Upper lobe of left lung (tissue), 6 donors: ENCODE data around the gene ADD1. TPM values are rescaled to one million over a fixed set of nuclear protein-coding genes. Genes with fewer than 3 reads are reported as not detected.

Source experiments
- ATAC-seq, 2 donors: fragments of 200-7000 bp; cut with Tn5 transposase; one replicate each; pipeline ENCODE4 v1.9.1; 2022; ENCODE audit warnings: mild to moderate bottlenecking in 2 of 2, moderate library complexity in 2 of 2; ENCODE audit not compliant: low FRiP score in 2 of 2
- DNase-seq, 2 donors: peaks; one replicate each; pipeline ENCODE4 v3.0.0-alpha.2; 2019 to 2020
- H3K27ac ChIP-seq, 4 donors: fragments of 200-600 bp; sonication (generic); one replicate each; pipeline ENCODE4 v1.5.1; 2016 to 2019
- H3K27me3 ChIP-seq, 4 donors: fragments of 200-600 bp; sonication (generic); one replicate each; pipeline ENCODE4 v1.5.1; 2017 to 2019
- H3K36me3 ChIP-seq, 4 donors: fragments of 200-600 bp; sonication (generic); one replicate each; pipeline ENCODE4 v1.5.1; 2016 to 2019
- H3K4me1 ChIP-seq, 4 donors: fragments of 200-600 bp; sonication (generic); one replicate each; pipeline ENCODE4 v1.5.1; 2018 to 2019
- H3K4me3 ChIP-seq, 4 donors: fragments of 200-600 bp; sonication (generic); one replicate each; pipeline ENCODE4 v1.5.1; 2017 to 2019; ENCODE audit warnings: mild to moderate bottlenecking in 2 of 4, moderate library complexity in 1 of 4
- H3K9me3 ChIP-seq, 4 donors: fragments of 200-600 bp; sonication (generic); one replicate each; pipeline ENCODE4 v1.5.1; 2018 to 2019
- EP300 ChIP-seq, 4 donors: sonication (generic); formaldehyde crosslinking; IDR thresholded peaks; one replicate each; pipeline ENCODE4 v1.5.1; 2017; ENCODE audit warnings: antibody characterized with exemption in 4 of 4, control low read depth in 2 of 4
- POLR2A ChIP-seq, 4 donors: fragments of 450-650 bp; IDR thresholded peaks; one replicate each; pipeline ENCODE4 v1.5.1; 2016 to 2017; ENCODE audit warnings: antibody characterized with exemption in 4 of 4, mild to moderate bottlenecking in 2 of 4
- POLR2AphosphoS5 ChIP-seq, 2 donors: sonication (generic); formaldehyde crosslinking; IDR thresholded peaks; one replicate each; pipeline ENCODE4 v1.5.1; 2017; ENCODE audit warnings: antibody characterized with exemption in 2 of 2
- WGBS, 2 donors: methylation state at CpG; one replicate each; pipeline ENCODE4 v1.1.5; 2017 to 2018; 5-methylcytosine and 5-hydroxymethylcytosine counted together
- total RNA-seq, 6 donors: library from RNA; depleted of rRNA in 4 of 6; stranded (reverse); fragments of >200 nt in 4 of 6; gene quantifications; one replicate each; pipeline versions ENCODE4 v1.1.0 to v1.2.1, GENCODE V29; 2016 to 2021
- TF ChIP-seq, protein P1 (sequence below), 6 experiments: fragments of 450-650 bp in 4 of 6; fragments of 200-600 bp in 2 of 6; sonication (generic) in 2 of 6; IDR thresholded peaks; one replicate each; pipeline ENCODE4 v1.5.1; 2016 to 2019; ENCODE audit warnings: antibody characterized with exemption in 6 of 6
- donor health status: DM: no; HTN: no; CAD: no; lungs with moderate emphysema.
- donor health status: DM: no; HTN: yes; CAD: no; lungs with severe emphysema.

The ADD1 gene
- total RNA-seq, 6 donors from 2014 or later, result 184 to 651 (median 290) TPM

DNA sequence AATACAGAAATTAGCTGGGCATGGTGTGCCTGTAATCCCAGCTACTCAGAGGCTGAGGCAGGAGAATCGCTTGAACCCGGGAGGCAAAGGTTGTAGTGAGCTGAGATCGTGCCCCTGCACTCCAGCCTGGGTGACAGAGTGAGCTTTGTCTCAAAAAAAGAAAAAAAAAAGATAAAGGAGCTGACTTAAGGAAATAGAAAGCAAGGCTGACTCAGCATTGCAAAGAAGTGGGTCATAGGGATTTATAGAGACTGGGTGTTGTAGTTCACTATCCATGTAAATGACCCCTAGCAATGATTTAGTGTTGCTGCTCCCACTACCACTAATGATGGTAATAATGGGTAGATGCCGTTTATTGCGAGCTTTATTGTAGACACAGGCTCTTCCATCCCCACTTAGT, 47.6 kb downstream of the ADD1 start:
- 80 to 88% methylated on average over 5 of the region's 5 CpGs for WGBS, 2 donors
- no peak overlapping the region for H3K4me3 ChIP-seq
- H3K27me3 ChIP-seq, result no peaks in the 10 kb centered on the region
- H3K27ac ChIP-seq, result peak overlapping the region in 1 of 4 donors; percentile 14
- no peak for ATAC-seq
- peaks cover 0 to 11% (median 0%) of the 10 kb centered on the region in 4 donors for H3K4me1 ChIP-seq
- TF ChIP-seq POLR2AphosphoS5 (IDR thresholded peaks at IDR 0.05), result no peak
- TF ChIP-seq, protein P1, sequence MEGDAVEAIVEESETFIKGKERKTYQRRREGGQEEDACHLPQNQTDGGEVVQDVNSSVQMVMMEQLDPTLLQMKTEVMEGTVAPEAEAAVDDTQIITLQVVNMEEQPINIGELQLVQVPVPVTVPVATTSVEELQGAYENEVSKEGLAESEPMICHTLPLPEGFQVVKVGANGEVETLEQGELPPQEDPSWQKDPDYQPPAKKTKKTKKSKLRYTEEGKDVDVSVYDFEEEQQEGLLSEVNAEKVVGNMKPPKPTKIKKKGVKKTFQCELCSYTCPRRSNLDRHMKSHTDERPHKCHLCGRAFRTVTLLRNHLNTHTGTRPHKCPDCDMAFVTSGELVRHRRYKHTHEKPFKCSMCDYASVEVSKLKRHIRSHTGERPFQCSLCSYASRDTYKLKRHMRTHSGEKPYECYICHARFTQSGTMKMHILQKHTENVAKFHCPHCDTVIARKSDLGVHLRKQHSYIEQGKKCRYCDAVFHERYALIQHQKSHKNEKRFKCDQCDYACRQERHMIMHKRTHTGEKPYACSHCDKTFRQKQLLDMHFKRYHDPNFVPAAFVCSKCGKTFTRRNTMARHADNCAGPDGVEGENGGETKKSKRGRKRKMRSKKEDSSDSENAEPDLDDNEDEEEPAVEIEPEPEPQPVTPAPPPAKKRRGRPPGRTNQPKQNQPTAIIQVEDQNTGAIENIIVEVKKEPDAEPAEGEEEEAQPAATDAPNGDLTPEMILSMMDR (IDR thresholded peaks at IDR 0.05), result no peak
- no peak for TF ChIP-seq POLR2A (IDR thresholded peaks at IDR 0.05)
- TF ChIP-seq EP300 (IDR thresholded peaks at IDR 0.05), result no peak
- DNase-seq, result no peak
- H3K9me3 ChIP-seq, result no peaks in the 10 kb centered on the region
- peaks cover 21 to 64% (median 37%) of the 10 kb centered on the region in 4 donors for H3K36me3 ChIP-seq

DNA sequence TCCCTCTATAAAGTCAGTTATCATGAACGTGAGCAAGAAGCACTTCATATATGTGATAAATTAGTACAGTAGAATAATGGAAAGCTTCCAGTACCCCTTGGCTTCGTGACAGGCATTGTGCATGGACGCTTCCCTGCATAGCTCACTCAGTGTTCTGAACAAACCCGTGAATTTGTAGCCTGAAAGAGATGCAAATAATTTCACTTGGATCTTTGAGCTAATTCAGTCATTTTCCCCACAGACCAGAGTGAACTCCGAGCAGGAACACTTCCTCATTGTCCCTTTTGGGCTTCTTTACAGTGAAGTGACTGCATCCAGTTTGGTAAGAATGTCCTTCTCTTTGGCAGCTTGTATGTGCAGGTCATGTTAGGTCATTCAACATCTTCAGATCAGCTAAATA, 50.1 kb downstream of the ADD1 start:
- 36 to 58% methylated on average over 5 of the region's 5 CpGs for WGBS, 2 donors
- Histone ChIP-seq H3K27me3 (no peaks in the 10 kb centered on the region), H3K27ac (no peak overlapping the region), H3K36me3 (peaks cover 24 to 65% (median 41%) of the 10 kb centered on the region in 4 donors), H3K4me3 (no peak overlapping the region), H3K4me1 (peaks cover 0 to 11% (median 0%) of the 10 kb centered on the region in 4 donors), H3K9me3 (no peaks in the 10 kb centered on the region)
- ATAC-seq (no peak), DNase-seq (no peak)
- no peak for TF ChIP-seq EP300 (IDR thresholded peaks at IDR 0.05)
- TF ChIP-seq, protein P1 (IDR thresholded peaks at IDR 0.05), result no peak
- TF ChIP-seq POLR2A (IDR thresholded peaks at IDR 0.05), result no peak
- no peak for TF ChIP-seq POLR2AphosphoS5 (IDR thresholded peaks at IDR 0.05)

DNA sequence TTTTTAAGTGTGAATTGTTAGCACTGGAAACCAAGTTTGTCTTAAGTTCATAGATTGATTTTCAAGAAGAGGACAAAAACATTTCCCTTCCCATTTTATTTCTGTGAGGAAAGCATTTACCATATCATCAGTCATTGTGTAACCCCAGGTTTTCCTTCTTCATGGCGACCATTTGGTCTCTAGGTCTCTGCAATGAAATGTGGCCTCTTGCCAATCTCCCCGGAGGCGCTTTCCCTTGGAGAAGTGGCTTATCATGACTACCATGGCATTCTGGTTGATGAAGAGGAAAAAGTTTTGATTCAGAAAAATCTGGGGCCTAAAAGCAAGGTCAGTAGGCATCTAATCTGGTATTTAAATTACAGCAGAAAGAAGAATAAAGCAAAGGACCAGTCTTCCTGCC, 54.4 kb downstream of the ADD1 start:
- no peak for ATAC-seq
- peaks cover 37 to 99% (median 70%) of the 10 kb centered on the region in 4 donors for H3K36me3 ChIP-seq

DNA sequence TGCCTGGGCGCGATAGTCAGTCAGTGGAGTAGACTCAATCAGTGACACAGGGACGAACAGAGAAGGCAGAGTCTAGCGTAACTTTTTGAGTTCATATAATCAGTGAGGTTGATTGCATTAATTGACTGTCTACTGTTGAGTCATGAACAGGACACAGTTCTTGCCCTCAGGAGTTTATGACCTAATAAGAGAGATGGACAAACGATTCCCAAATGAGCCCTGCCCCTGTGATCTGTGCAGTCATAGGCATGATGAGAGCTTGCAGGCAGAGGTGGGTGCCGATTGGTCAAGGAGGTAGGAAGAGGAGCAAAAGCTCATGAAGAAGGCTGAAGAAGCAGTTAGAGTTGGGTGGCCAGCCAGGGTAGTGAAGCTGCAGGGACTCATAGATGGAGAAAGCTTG, 57.1 kb downstream of the ADD1 start:
- TF ChIP-seq POLR2AphosphoS5 (IDR thresholded peaks at IDR 0.05) (no peak), EP300 (IDR thresholded peaks at IDR 0.05) (no peak), POLR2A (IDR thresholded peaks at IDR 0.05) (no peak)
- TF ChIP-seq, protein P1 (IDR thresholded peaks at IDR 0.05), result no peak
- DNase-seq (no peak), ATAC-seq (no peak)
- Histone ChIP-seq H3K9me3 (no peaks in the 10 kb centered on the region), H3K36me3 (peaks cover 39 to 100% (median 76%) of the 10 kb centered on the region in 4 donors), H3K4me3 (no peak overlapping the region), H3K4me1 (no peaks in the 10 kb centered on the region), H3K27me3 (no peaks in the 10 kb centered on the region), H3K27ac (peak overlapping the region in 1 of 4 donors; percentile 32)
- WGBS, 2 donors, result 92 to 99% methylated on average over 6 of the region's 6 CpGs

More for the DNA sequence above, 54.4 kb downstream of the ADD1 start:
- peaks cover 0 to 11% (median 0%) of the 10 kb centered on the region in 4 donors for H3K4me1 ChIP-seq
- H3K27ac ChIP-seq, result no peak overlapping the region
- 57 to 74% methylated on average over 3 of the region's 3 CpGs for WGBS, 2 donors
- no peaks in the 10 kb centered on the region for H3K27me3 ChIP-seq
- no peaks in the 10 kb centered on the region for H3K9me3 ChIP-seq
- H3K4me3 ChIP-seq, result no peak overlapping the region
- TF ChIP-seq, protein P1 (IDR thresholded peaks at IDR 0.05), result no peak
- TF ChIP-seq EP300 (IDR thresholded peaks at IDR 0.05), result no peak
- TF ChIP-seq POLR2AphosphoS5 (IDR thresholded peaks at IDR 0.05), result no peak
- TF ChIP-seq POLR2A (IDR thresholded peaks at IDR 0.05), result no peak
- DNase-seq, result no peak

DNA sequence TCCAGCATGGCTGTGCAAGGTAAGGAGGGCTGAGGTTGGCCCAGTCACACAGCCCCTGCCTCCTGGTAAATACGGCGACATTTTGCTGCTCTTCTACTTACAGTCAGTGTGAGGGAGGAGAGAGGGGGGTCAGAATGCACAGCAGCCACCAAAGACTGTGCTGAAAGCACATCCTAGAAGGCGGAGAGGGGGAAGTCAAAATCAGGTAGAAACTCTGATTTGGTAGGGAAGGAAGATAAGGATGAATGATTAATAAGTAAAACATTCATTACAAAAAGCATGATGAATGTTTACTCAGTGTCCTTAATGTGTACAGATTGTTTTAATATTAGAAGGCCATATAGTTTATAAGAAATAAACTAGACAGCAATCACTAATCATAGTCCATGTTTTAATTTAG, 57.5 kb downstream of the ADD1 start:
- DNase-seq (no peak), ATAC-seq (no peak)
- H3K36me3 ChIP-seq, result peaks cover 36 to 100% (median 76%) of the 10 kb centered on the region in 4 donors
- H3K9me3 ChIP-seq, result no peaks in the 10 kb centered on the region
- H3K4me3 ChIP-seq, result no peak overlapping the region
- WGBS, 2 donors, result 85 to 94% methylated on average over 3 of the region's 3 CpGs
- no peak for TF ChIP-seq POLR2A (IDR thresholded peaks at IDR 0.05)
- TF ChIP-seq POLR2AphosphoS5 (IDR thresholded peaks at IDR 0.05), result no peak
- TF ChIP-seq, protein P1 (IDR thresholded peaks at IDR 0.05), result no peak
- TF ChIP-seq EP300 (IDR thresholded peaks at IDR 0.05), result no peak
- H3K4me1 ChIP-seq, result no peaks in the 10 kb centered on the region
- no peaks in the 10 kb centered on the region for H3K27me3 ChIP-seq
- peak overlapping the region in 1 of 4 donors; percentile 32 for H3K27ac ChIP-seq
